Measurements from ENCODE around the gene ANKRD10.

The ANKRD10 gene

GRCh38 chr13:110897521-110897920 is 17.3 kb downstream of the ANKRD10 start:
- no peak for DNase-seq
- Histone ChIP-seq H3K27me3 (ENCODE audit: insufficient read depth, low read depth, severe bottlenecking) (no peaks in the 10 kb centered on the region), H3K9me3 (ENCODE audit: severe bottlenecking) (no peaks in the 10 kb centered on the region), H3K36me3 (peaks cover 66% of the 10 kb centered on the region), H3K4me3 (ENCODE audit: low read depth, low read length) (no peak overlapping the region), H3K27ac (no peak overlapping the region)
- TF ChIP-seq CTCF (IDR thresholded peaks at IDR 0.05; ENCODE audit: low read depth, low read length): no peak

GRCh38 chr13:110897014-110897413 is 17.9 kb downstream of the ANKRD10 start:
- H3K36me3 ChIP-seq: peaks cover 65% of the 10 kb centered on the region
- no peak for TF ChIP-seq CTCF (IDR thresholded peaks at IDR 0.05; ENCODE audit: low read depth, low read length)
- H3K27ac ChIP-seq: no peak overlapping the region
- H3K4me3 ChIP-seq (ENCODE audit: low read depth, low read length): no peak overlapping the region
- no peak for DNase-seq
- H3K27me3 ChIP-seq (ENCODE audit: insufficient read depth, low read depth, severe bottlenecking): no peaks in the 10 kb centered on the region
- no peaks in the 10 kb centered on the region for H3K9me3 ChIP-seq (ENCODE audit: severe bottlenecking)

GRCh38 chr13:110894086-110894485 is 20.8 kb downstream of the ANKRD10 start:
- Histone ChIP-seq H3K9me3 (ENCODE audit: severe bottlenecking) (no peaks in the 10 kb centered on the region), H3K27ac (no peak overlapping the region), H3K36me3 (peaks cover 49% of the 10 kb centered on the region), H3K27me3 (ENCODE audit: insufficient read depth, low read depth, severe bottlenecking) (no peaks in the 10 kb centered on the region), H3K4me3 (ENCODE audit: low read depth, low read length) (no peak overlapping the region)
- no peak for DNase-seq
- TF ChIP-seq CTCF (IDR thresholded peaks at IDR 0.05; ENCODE audit: low read depth, low read length): no peak

GRCh38 chr13:110893571-110893970 is 21.3 kb downstream of the ANKRD10 start:
- Histone ChIP-seq H3K9me3 (ENCODE audit: severe bottlenecking) (no peaks in the 10 kb centered on the region), H3K27ac (no peak overlapping the region), H3K36me3 (peaks cover 47% of the 10 kb centered on the region), H3K27me3 (ENCODE audit: insufficient read depth, low read depth, severe bottlenecking) (no peaks in the 10 kb centered on the region), H3K4me3 (ENCODE audit: low read depth, low read length) (no peak overlapping the region)
- no peak for DNase-seq
- TF ChIP-seq CTCF (IDR thresholded peaks at IDR 0.05; ENCODE audit: low read depth, low read length): no peak

- H3K4me3 ChIP-seq (ENCODE audit: low read depth, low read length): no peak overlapping the region
- H3K36me3 ChIP-seq: peaks cover 31% of the 10 kb centered on the region
- no peaks in the 10 kb centered on the region for H3K27me3 ChIP-seq (ENCODE audit: insufficient read depth, low read depth, severe bottlenecking)
- H3K9me3 ChIP-seq (ENCODE audit: severe bottlenecking): no peaks in the 10 kb centered on the region
- DNase-seq: no peak
- H3K27ac ChIP-seq: no peak overlapping the region
- TF ChIP-seq CTCF (IDR thresholded peaks at IDR 0.05; ENCODE audit: low read depth, low read length): no peak
Measured at GRCh38 chr13:110890279-110891165, 24.3 kb downstream of the ANKRD10 start.
